Measurements from ENCODE around the gene ASB1.

ASB1 gene

GRCh38 chr2:238426568-238427434 is at the start of gene ASB1:
TSS of gene ASB1 (plus strand) at chr2:238426927. CDS start at chr2:238427071, 144 bp downstream.
- H3K9me3 Mint-ChIP-seq = no peaks in the 10 kb centered on the region
- H3K4me3 Mint-ChIP-seq = peak within 1 kb of the TSS; percentile 91
- peaks cover 22% of the 10 kb centered on the region for H3K36me3 Mint-ChIP-seq (ENCODE audit: low read depth)
- peak within 1 kb of the TSS; percentile 93 for H3K27ac Mint-ChIP-seq
- peak; percentile 79 for ATAC-seq
- H3K27me3 Mint-ChIP-seq = no peaks in the 10 kb centered on the region
- H3K4me1 Mint-ChIP-seq = peaks cover 43% of the 10 kb centered on the region
- peak; percentile 88 for DNase-seq

GRCh38 chr2:238378230-238379095 is 48.3 kb upstream of the ASB1 start:
- Mint-ChIP-seq H3K9me3 (no peaks in the 10 kb centered on the region), H3K4me1 (peaks cover 36% of the 10 kb centered on the region), H3K27ac (no peak overlapping the region), H3K4me3 (no peak overlapping the region), H3K36me3 (ENCODE audit: low read depth) (peaks cover 5% of the 10 kb centered on the region), H3K27me3 (no peaks in the 10 kb centered on the region)
- ATAC-seq (peak; percentile 34), DNase-seq (no peak)

- Mint-ChIP-seq H3K4me3 (no peak overlapping the region), H3K4me1 (peaks cover 36% of the 10 kb centered on the region), H3K36me3 (ENCODE audit: low read depth) (peaks cover 9% of the 10 kb centered on the region), H3K9me3 (no peaks in the 10 kb centered on the region), H3K27ac (peak overlapping the region; percentile 80), H3K27me3 (no peaks in the 10 kb centered on the region)
- DNase-seq (peak; percentile 33), ATAC-seq (peak; percentile 57)
Measured at GRCh38 chr2:238379096-238379810, 47.5 kb upstream of the ASB1 start.

- Mint-ChIP-seq H3K36me3 (ENCODE audit: low read depth) (peaks cover 9% of the 10 kb centered on the region), H3K9me3 (no peaks in the 10 kb centered on the region), H3K27ac (no peak overlapping the region), H3K4me1 (peaks cover 36% of the 10 kb centered on the region), H3K27me3 (no peaks in the 10 kb centered on the region), H3K4me3 (no peak overlapping the region)
- DNase-seq = no peak
- ATAC-seq = no peak
Measured at GRCh38 chr2:238380336-238380735, 46.4 kb upstream of the ASB1 start.

GRCh38 chr2:238380785-238381184 is 45.9 kb upstream of the ASB1 start:
- peaks cover 9% of the 10 kb centered on the region for H3K36me3 Mint-ChIP-seq (ENCODE audit: low read depth)
- no peak overlapping the region for H3K4me3 Mint-ChIP-seq
- DNase-seq = no peak
- ATAC-seq = no peak
- no peaks in the 10 kb centered on the region for H3K9me3 Mint-ChIP-seq
- no peak overlapping the region for H3K27ac Mint-ChIP-seq
- peaks cover 36% of the 10 kb centered on the region for H3K4me1 Mint-ChIP-seq
- no peaks in the 10 kb centered on the region for H3K27me3 Mint-ChIP-seq

GRCh38 chr2:238381341-238382115 is 45.2 kb upstream of the ASB1 start:
- no peak for DNase-seq
- Mint-ChIP-seq H3K4me3 (no peak overlapping the region), H3K4me1 (peaks cover 36% of the 10 kb centered on the region), H3K27ac (no peak overlapping the region), H3K9me3 (no peaks in the 10 kb centered on the region), H3K36me3 (ENCODE audit: low read depth) (peaks cover 9% of the 10 kb centered on the region), H3K27me3 (no peaks in the 10 kb centered on the region)
- ATAC-seq = no peak

- ATAC-seq = no peak
- Mint-ChIP-seq H3K36me3 (ENCODE audit: low read depth) (peaks cover 9% of the 10 kb centered on the region), H3K9me3 (no peaks in the 10 kb centered on the region), H3K27me3 (no peaks in the 10 kb centered on the region), H3K4me3 (no peak overlapping the region), H3K27ac (no peak overlapping the region), H3K4me1 (peaks cover 29% of the 10 kb centered on the region)
- no peak for DNase-seq
Measured at GRCh38 chr2:238382381-238382781, 44.3 kb upstream of the ASB1 start.

GRCh38 chr2:238383135-238383534 is 43.6 kb upstream of the ASB1 start:
- no peak overlapping the region for H3K27ac Mint-ChIP-seq
- H3K27me3 Mint-ChIP-seq = no peaks in the 10 kb centered on the region
- ATAC-seq (no peak), DNase-seq (no peak)
- no peaks in the 10 kb centered on the region for H3K9me3 Mint-ChIP-seq
- H3K4me3 Mint-ChIP-seq = no peak overlapping the region
- H3K4me1 Mint-ChIP-seq = peaks cover 25% of the 10 kb centered on the region
- H3K36me3 Mint-ChIP-seq (ENCODE audit: low read depth) = peaks cover 9% of the 10 kb centered on the region

GRCh38 chr2:238383743-238384380 is 42.9 kb upstream of the ASB1 start:
- peaks cover 9% of the 10 kb centered on the region for H3K36me3 Mint-ChIP-seq (ENCODE audit: low read depth)
- H3K27ac Mint-ChIP-seq = no peak overlapping the region
- no peaks in the 10 kb centered on the region for H3K27me3 Mint-ChIP-seq
- ATAC-seq = no peak
- H3K4me1 Mint-ChIP-seq = peaks cover 23% of the 10 kb centered on the region
- DNase-seq = no peak
- no peak overlapping the region for H3K4me3 Mint-ChIP-seq
- H3K9me3 Mint-ChIP-seq = no peaks in the 10 kb centered on the region

GRCh38 chr2:238387332-238387731 is 39.4 kb upstream of the ASB1 start:
- Mint-ChIP-seq H3K27me3 (no peaks in the 10 kb centered on the region), H3K9me3 (no peaks in the 10 kb centered on the region), H3K27ac (no peak overlapping the region), H3K4me1 (no peaks in the 10 kb centered on the region), H3K4me3 (no peak overlapping the region), H3K36me3 (ENCODE audit: low read depth) (peaks cover 5% of the 10 kb centered on the region)
- DNase-seq (no peak), ATAC-seq (no peak)

GRCh38 chr2:238388794-238389193 is 37.9 kb upstream of the ASB1 start:
- Mint-ChIP-seq H3K4me1 (no peaks in the 10 kb centered on the region), H3K36me3 (ENCODE audit: low read depth) (peaks cover under 1% of the 10 kb centered on the region), H3K9me3 (no peaks in the 10 kb centered on the region), H3K27ac (no peak overlapping the region), H3K4me3 (no peak overlapping the region), H3K27me3 (no peaks in the 10 kb centered on the region)
- ATAC-seq (no peak), DNase-seq (no peak)

GRCh38 chr2:238389988-238390589 is 36.6 kb upstream of the ASB1 start:
- H3K27me3 Mint-ChIP-seq = no peaks in the 10 kb centered on the region
- H3K4me3 Mint-ChIP-seq = no peak overlapping the region
- H3K36me3 Mint-ChIP-seq (ENCODE audit: low read depth) = no peaks in the 10 kb centered on the region
- H3K27ac Mint-ChIP-seq = no peak overlapping the region
- no peak for DNase-seq
- no peak for ATAC-seq
- H3K4me1 Mint-ChIP-seq = no peaks in the 10 kb centered on the region
- H3K9me3 Mint-ChIP-seq = no peaks in the 10 kb centered on the region

- DNase-seq (no peak), ATAC-seq (no peak)
- no peaks in the 10 kb centered on the region for H3K4me1 Mint-ChIP-seq
- no peak overlapping the region for H3K4me3 Mint-ChIP-seq
- no peaks in the 10 kb centered on the region for H3K36me3 Mint-ChIP-seq (ENCODE audit: low read depth)
- H3K27me3 Mint-ChIP-seq = no peaks in the 10 kb centered on the region
- H3K27ac Mint-ChIP-seq = no peak overlapping the region
- no peaks in the 10 kb centered on the region for H3K9me3 Mint-ChIP-seq
Measured at GRCh38 chr2:238391042-238391689, 35.6 kb upstream of the ASB1 start.

Data from activated naive CD8-positive, alpha-beta T cell treated with anti-CD3 and anti-CD28 coated beads, Interleukin-2, amount 50 U/mL, for 24 hours (primary cell).